DOHH2 (cell line): ENCODE data around the gene JAML.

Source experiments
- CTCF ChIP-seq: fragments of 200-600 bp; sonication (generic); IDR thresholded peaks from one replicate; pipeline ENCODE4 v1.5.1; 2014; ENCODE audit warnings: antibody characterized with exemption, mild to moderate bottlenecking, low read depth, low read length; ENCODE audit not compliant: poor library complexity, severe bottlenecking
- EZH2phosphoT487 ChIP-seq: fragments of 200-600 bp; sonication (generic); IDR thresholded peaks from 2 replicates; pipeline ENCODE4 v1.6.1; 2017; ENCODE audit warnings: borderline replicate concordance, mild to moderate bottlenecking, antibody characterized with exemption, low read length, moderate library complexity, mixed read lengths

- TF ChIP-seq CTCF = no peak
- TF ChIP-seq EZH2phosphoT487 = no peak
These were observed 8.0 kb downstream of the JAML start for GRCh38 chr11:118216621-118217481.
